ENCODE measurements around the gene BRI3.

Gene BRI3

DNA sequence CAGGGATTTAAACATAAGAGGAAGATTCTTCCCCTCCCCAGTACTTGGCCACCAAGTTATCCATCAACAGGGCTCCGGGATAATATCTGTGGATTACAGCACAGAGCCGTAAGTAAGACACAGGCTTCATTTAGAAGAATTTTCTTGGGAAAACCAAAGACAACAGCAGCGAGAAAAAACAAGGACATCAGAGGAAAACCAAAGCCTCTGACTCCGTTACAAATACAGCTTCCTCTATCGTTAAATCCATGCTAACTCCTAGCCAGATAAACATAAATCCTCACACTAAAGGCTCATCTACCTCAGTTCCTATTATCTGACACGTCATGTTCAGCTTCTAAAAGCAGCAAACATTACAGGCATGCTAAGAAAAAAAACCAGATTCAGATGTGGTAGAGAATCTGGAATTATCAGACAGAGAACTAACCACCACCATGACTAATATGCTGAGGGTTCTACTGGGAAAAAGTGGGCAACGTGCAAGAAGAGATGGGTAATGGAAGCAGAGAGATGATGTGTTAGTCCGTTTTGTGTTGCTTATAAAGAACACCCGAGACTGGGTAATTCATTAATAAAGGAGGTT lies 48.4 kb downstream of the BRI3 start:
- no peaks in the 10 kb centered on the region for H3K4me1 ChIP-seq (ENCODE audit: control insufficient read depth, insufficient read depth, low read length)
- H3K27me3 ChIP-seq (ENCODE audit: control insufficient read depth in 1 of 2, insufficient read depth in 2 of 2, low read length in 2 of 2) = peaks cover 0 to 3% of the 10 kb centered on the region in 2 donors
- H3K9me3 ChIP-seq (ENCODE audit: control insufficient read depth in 2 of 2, low read length in 2 of 2) = peaks cover 0 to 2% of the 10 kb centered on the region in 2 donors
- H3K4me3 ChIP-seq (ENCODE audit: low read length in 2 of 2) = no peak overlapping the region
- H3K9ac ChIP-seq (ENCODE audit: low read length in 2 of 2) = no peak overlapping the region
- H3K27ac ChIP-seq (ENCODE audit: low read length) = no peak overlapping the region
- H3K36me3 ChIP-seq (ENCODE audit: control insufficient read depth in 2 of 2, insufficient read depth in 2 of 2, low read length in 2 of 2) = no peaks in the 10 kb centered on the region

DNA sequence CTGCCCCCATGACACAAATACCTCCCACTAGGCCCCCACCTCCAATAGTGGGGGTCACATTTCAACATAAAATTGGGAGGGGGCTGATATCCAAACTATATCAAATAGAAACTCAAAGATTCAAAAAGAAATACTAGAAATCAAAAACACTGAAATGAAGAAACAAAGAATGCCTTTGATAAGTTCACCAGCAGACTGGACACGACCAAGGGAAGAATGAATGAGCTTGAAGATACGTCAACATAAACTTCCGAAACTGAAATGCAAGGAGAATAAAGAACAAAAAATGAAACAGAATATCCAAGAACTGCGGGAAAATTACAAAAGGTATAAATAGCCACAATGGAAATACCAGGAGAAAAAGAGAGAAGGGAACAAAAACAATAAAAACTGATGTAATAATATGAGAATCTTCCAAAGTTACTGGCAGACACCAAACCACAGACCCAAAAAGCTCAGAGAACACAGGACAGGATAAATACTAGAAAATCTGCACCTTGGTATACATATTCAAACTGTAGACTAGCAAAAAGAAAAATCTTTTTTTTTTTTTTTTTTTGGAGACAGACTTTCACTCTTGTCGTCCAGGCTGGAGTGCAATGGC lies 49.5 kb downstream of the BRI3 start:
- Histone ChIP-seq H3K36me3 (ENCODE audit: control insufficient read depth in 2 of 2, insufficient read depth in 2 of 2, low read length in 2 of 2) (no peaks in the 10 kb centered on the region), H3K27me3 (ENCODE audit: control insufficient read depth in 1 of 2, insufficient read depth in 2 of 2, low read length in 2 of 2) (peaks cover 0 to 3% of the 10 kb centered on the region in 2 donors), H3K4me3 (ENCODE audit: low read length in 2 of 2) (no peak overlapping the region), H3K27ac (ENCODE audit: low read length) (no peak overlapping the region), H3K9me3 (ENCODE audit: control insufficient read depth in 2 of 2, low read length in 2 of 2) (peaks cover 0 to 2% of the 10 kb centered on the region in 2 donors), H3K4me1 (ENCODE audit: control insufficient read depth, insufficient read depth, low read length) (no peaks in the 10 kb centered on the region), H3K9ac (ENCODE audit: low read length in 2 of 2) (no peak overlapping the region)

DNA sequence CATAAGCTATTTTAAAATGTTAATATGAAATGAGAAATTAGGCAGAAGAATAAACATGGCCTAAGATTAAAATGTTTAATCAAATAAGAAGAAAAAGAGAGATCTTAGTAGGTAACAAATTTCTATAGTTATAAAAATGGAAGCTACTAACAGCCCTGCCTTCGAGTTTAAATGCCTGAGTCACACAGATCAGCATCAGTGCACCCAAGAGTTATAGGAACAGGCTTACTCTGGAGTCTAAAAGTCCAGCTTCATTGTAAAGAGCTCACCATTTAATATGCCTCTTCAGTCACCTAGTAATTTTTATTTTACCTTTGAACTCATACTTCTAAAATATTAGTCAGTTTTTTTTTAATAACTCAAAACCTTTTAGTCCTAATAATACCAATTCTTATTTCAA lies 52.6 kb downstream of the BRI3 start:
- no peak overlapping the region for H3K27ac ChIP-seq (ENCODE audit: low read length)

DNA sequence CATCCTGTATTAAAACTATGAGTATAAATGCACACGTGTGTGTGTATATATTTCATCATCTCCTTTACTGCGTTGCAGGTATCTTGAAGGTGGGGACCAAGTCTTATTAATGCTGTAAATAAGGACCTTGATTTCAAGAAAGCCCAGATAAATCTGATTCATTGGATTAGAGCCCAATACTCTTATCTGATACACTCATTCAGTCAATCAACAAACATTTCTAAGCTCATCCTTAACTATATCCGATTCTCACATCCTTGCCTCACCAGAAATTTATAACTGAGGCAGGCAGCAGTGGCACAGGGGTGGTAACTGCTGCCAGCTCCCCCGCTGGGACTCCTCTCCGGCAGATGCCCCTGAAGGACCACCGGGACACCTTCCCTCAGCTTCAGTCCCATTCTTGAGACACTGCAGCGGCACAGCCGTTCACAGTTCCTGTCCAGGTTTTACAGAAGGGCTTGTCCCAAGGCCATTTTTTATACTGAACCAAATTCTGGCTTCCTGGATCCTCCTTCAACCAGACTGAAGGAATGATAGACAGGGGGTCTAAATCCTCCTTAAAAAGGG lies 54.0 kb downstream of the BRI3 start:
- no peaks in the 10 kb centered on the region for H3K27me3 ChIP-seq (ENCODE audit: control insufficient read depth in 1 of 2, insufficient read depth in 2 of 2, low read length in 2 of 2)
- H3K9me3 ChIP-seq (ENCODE audit: control insufficient read depth in 2 of 2, low read length in 2 of 2) = no peaks in the 10 kb centered on the region
- H3K36me3 ChIP-seq (ENCODE audit: control insufficient read depth in 2 of 2, insufficient read depth in 2 of 2, low read length in 2 of 2) = no peaks in the 10 kb centered on the region
- H3K9ac ChIP-seq (ENCODE audit: low read length in 2 of 2) = no peak overlapping the region
- H3K4me3 ChIP-seq (ENCODE audit: low read length in 2 of 2) = no peak overlapping the region
- H3K4me1 ChIP-seq (ENCODE audit: control insufficient read depth, insufficient read depth, low read length) = no peaks in the 10 kb centered on the region
- no peak overlapping the region for H3K27ac ChIP-seq (ENCODE audit: low read length)

More for the DNA sequence above, 52.6 kb downstream of the BRI3 start:
- Histone ChIP-seq H3K9ac (ENCODE audit: low read length in 2 of 2) (no peak overlapping the region), H3K4me3 (ENCODE audit: low read length in 2 of 2) (no peak overlapping the region), H3K36me3 (ENCODE audit: control insufficient read depth in 2 of 2, insufficient read depth in 2 of 2, low read length in 2 of 2) (no peaks in the 10 kb centered on the region), H3K9me3 (ENCODE audit: control insufficient read depth in 2 of 2, low read length in 2 of 2) (no peaks in the 10 kb centered on the region), H3K27me3 (ENCODE audit: control insufficient read depth in 1 of 2, insufficient read depth in 2 of 2, low read length in 2 of 2) (no peaks in the 10 kb centered on the region), H3K4me1 (ENCODE audit: control insufficient read depth, insufficient read depth, low read length) (no peaks in the 10 kb centered on the region)

DNA sequence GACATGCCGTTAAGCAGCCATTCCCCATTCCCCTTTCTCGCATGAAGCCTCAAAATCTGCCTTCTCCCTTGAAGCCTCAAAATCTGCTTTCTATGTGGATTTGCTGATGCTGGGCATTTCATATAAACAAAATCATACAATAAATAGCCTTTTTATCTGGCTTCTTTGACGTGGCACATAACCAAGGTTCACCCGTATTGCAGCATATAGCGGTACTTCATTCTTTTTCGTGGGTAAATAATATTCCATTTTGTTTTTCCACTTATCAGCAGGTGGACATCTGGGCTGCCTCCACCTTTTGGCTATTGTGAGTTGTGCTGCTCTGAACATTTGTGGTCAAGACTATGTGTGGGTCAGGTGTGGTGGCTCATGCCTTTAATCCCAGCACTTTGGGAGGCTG lies 57.0 kb downstream of the BRI3 start:
- H3K9me3 ChIP-seq (ENCODE audit: control insufficient read depth in 2 of 2, low read length in 2 of 2) = no peaks in the 10 kb centered on the region
- H3K9ac ChIP-seq (ENCODE audit: low read length in 2 of 2) = no peak overlapping the region
- no peaks in the 10 kb centered on the region for H3K36me3 ChIP-seq (ENCODE audit: control insufficient read depth in 2 of 2, insufficient read depth in 2 of 2, low read length in 2 of 2)
- no peaks in the 10 kb centered on the region for H3K4me1 ChIP-seq (ENCODE audit: control insufficient read depth, insufficient read depth, low read length)
- H3K27ac ChIP-seq (ENCODE audit: low read length) = no peak overlapping the region
- no peak overlapping the region for H3K4me3 ChIP-seq (ENCODE audit: low read length in 2 of 2)
- H3K27me3 ChIP-seq (ENCODE audit: control insufficient read depth in 1 of 2, insufficient read depth in 2 of 2, low read length in 2 of 2) = no peaks in the 10 kb centered on the region

DNA sequence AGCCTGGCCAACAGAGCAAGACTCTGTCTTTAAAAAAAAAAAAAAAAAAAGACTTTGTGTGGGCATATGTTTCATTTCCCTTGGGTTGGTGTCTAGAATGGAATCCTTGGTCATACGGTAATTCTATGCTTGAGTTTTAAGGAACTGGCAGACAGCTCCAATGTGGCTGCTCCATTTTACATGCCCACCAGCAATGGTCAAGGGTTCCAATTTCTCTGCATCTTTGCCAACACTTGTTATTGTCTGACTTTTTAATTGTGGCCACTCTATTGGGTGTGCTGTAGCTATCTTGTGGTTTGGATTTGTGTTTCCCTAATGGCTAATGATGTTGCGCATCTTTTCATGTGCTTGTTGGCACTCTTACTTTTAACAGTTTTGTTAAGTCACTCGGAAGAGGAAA lies 57.6 kb downstream of the BRI3 start:
- Histone ChIP-seq H3K4me3 (ENCODE audit: low read length in 2 of 2) (no peak overlapping the region), H3K27me3 (ENCODE audit: control insufficient read depth in 1 of 2, insufficient read depth in 2 of 2, low read length in 2 of 2) (no peaks in the 10 kb centered on the region), H3K36me3 (ENCODE audit: control insufficient read depth in 2 of 2, insufficient read depth in 2 of 2, low read length in 2 of 2) (no peaks in the 10 kb centered on the region), H3K9me3 (ENCODE audit: control insufficient read depth in 2 of 2, low read length in 2 of 2) (no peaks in the 10 kb centered on the region), H3K9ac (ENCODE audit: low read length in 2 of 2) (no peak overlapping the region), H3K4me1 (ENCODE audit: control insufficient read depth, insufficient read depth, low read length) (no peaks in the 10 kb centered on the region), H3K27ac (ENCODE audit: low read length) (no peak overlapping the region)

DNA sequence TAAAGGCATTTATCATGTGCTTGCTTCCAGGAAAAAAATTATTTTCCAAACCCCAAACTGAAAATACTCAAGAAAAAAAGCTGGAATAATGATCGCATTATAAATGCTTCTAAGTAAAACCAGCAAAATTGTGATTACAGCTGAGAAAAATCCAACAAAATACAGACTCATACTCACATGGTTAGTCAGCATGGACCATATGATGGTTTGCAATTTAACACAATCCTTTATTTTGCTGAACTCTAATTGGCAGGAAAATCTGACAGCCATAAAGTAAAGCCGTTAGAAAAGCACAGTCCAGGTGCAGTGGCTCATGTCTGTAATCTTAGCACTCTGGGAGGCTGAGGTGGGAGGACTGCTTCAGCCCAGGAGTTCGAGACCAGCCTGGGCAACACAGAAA lies 59.6 kb downstream of the BRI3 start:
- no peaks in the 10 kb centered on the region for H3K4me1 ChIP-seq (ENCODE audit: control insufficient read depth, insufficient read depth, low read length)
- H3K4me3 ChIP-seq (ENCODE audit: low read length in 2 of 2) = no peak overlapping the region
- H3K9ac ChIP-seq (ENCODE audit: low read length in 2 of 2) = no peak overlapping the region

More for the DNA sequence above, 59.6 kb downstream of the BRI3 start:
- H3K9me3 ChIP-seq (ENCODE audit: control insufficient read depth in 2 of 2, low read length in 2 of 2) = no peaks in the 10 kb centered on the region
- no peaks in the 10 kb centered on the region for H3K27me3 ChIP-seq (ENCODE audit: control insufficient read depth in 1 of 2, insufficient read depth in 2 of 2, low read length in 2 of 2)
- H3K27ac ChIP-seq (ENCODE audit: low read length) = no peak overlapping the region
- H3K36me3 ChIP-seq (ENCODE audit: control insufficient read depth in 2 of 2, insufficient read depth in 2 of 2, low read length in 2 of 2) = no peaks in the 10 kb centered on the region
